Hepatocyte (in vitro differentiated cells): Measurements from ENCODE around the gene TMEM150B.

Source experiments
- EZH2 ChIP-seq: fragments of 200-600 bp; sonication (generic); IDR thresholded peaks from 2 replicates; pipeline ENCODE4 v1.6.1; 2016; ENCODE audit warnings: antibody characterized with exemption, mild to moderate bottlenecking, borderline replicate concordance
- EZH2phosphoT487 ChIP-seq: fragments of 200-600 bp; sonication (generic); IDR thresholded peaks from one replicate; pipeline ENCODE4 v1.6.1; 2018; ENCODE audit warnings: antibody characterized with exemption, mild to moderate bottlenecking, low read depth, moderate library complexity; ENCODE audit not compliant: unreplicated experiment, severe bottlenecking
- TF ChIP-seq, protein P1 (sequence below): fragments of 200-600 bp; sonication (generic); IDR thresholded peaks from 2 replicates; pipeline ENCODE4 v1.5.1; 2016; ENCODE audit warnings: antibody characterized with exemption, mild to moderate bottlenecking; ENCODE audit not compliant: poor library complexity

DNA sequence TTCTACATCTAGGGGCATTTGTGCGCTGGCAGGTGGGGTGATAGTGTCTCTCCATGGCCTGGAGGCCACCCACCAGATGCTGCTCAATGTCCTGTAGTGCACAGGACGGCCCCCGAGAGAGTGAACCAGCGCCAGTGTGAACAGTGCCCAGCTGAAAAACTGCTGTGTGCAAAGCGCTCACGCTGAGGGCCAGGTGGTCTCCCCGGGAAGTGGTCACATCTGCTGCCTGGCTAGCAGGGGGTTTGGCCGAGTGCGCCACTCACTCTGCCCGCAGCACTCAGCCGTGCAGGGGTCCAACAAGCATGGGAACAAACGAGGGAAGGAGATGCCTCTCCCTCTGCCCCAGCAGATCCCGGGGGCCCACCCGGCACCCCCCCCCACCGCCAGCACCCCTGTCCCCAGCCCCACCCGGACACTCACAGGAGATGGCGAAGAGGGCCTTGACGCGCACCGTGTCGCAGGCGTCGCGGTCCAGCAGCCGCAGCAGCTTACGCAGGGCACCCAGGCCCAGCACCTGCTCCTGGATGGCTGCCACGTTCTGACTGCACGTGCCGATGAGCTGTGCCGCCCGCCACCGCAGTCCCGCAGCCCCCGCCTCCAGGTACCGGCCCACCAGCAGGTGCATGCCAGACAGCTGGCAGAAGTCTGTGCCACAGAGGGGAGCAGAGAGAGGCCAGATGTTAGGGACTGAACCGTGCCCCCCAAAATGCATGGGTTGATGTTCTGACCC lies 51.0 kb downstream of the TMEM150B start:
- TF ChIP-seq, protein P1, sequence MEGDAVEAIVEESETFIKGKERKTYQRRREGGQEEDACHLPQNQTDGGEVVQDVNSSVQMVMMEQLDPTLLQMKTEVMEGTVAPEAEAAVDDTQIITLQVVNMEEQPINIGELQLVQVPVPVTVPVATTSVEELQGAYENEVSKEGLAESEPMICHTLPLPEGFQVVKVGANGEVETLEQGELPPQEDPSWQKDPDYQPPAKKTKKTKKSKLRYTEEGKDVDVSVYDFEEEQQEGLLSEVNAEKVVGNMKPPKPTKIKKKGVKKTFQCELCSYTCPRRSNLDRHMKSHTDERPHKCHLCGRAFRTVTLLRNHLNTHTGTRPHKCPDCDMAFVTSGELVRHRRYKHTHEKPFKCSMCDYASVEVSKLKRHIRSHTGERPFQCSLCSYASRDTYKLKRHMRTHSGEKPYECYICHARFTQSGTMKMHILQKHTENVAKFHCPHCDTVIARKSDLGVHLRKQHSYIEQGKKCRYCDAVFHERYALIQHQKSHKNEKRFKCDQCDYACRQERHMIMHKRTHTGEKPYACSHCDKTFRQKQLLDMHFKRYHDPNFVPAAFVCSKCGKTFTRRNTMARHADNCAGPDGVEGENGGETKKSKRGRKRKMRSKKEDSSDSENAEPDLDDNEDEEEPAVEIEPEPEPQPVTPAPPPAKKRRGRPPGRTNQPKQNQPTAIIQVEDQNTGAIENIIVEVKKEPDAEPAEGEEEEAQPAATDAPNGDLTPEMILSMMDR, result no peak
- no peak for TF ChIP-seq EZH2
- TF ChIP-seq EZH2phosphoT487, result no peak
